ENCODE data around the gene PGAM5.

Gene PGAM5

DNA sequence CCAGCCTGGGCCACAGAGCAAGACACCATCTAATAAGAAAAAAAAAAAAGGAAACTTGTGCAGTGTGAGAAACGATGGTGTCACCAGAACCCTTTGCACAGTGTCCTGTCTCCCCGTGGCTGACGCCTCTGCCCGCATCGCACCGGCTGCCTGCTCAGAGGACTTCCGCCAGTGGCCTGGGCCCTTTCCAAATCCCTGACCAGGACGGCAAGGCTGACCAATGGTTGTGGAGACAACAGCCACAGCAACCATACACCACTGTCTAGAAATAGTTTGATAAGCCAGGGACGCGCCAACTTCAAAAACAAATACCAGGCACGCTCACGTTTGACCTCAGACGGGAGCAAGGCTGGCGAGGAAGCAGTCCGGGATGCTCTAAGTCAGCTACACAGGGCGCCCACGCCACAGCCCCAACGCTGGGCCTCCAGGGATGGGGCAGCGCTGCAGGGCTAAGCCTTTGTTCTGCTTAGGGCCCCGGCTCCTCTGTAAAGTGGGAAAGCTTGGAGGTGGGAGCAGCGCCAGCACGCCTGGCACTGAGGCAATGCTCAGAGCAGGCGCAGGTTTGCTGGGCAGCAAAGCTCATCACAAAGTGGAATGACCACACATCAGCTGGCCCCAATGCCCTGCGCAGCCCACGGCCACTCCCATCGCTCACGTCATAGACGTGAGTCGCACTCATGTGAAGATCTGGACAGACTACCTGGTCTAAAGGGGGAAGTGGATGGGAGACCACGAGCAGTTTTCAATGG lies 12.5 kb downstream of the PGAM5 start:
- no peak for DNase-seq (ENCODE audit: low spot score)

- no peak for DNase-seq (ENCODE audit: low spot score)
Measured at GRCh38 chr12:132723764-132724140, 13.1 kb downstream of the PGAM5 start.

GRCh38 chr12:132724506-132725241 lies 14.0 kb downstream of the PGAM5 start:
- no peak for DNase-seq (ENCODE audit: low spot score)

- no peak for DNase-seq (ENCODE audit: low spot score)
Measured at GRCh38 chr12:132726386-132726785, 15.7 kb downstream of the PGAM5 start.

- DNase-seq (ENCODE audit: low spot score), result no peak
Measured at GRCh38 chr12:132727091-132727794, 16.6 kb downstream of the PGAM5 start.

DNA sequence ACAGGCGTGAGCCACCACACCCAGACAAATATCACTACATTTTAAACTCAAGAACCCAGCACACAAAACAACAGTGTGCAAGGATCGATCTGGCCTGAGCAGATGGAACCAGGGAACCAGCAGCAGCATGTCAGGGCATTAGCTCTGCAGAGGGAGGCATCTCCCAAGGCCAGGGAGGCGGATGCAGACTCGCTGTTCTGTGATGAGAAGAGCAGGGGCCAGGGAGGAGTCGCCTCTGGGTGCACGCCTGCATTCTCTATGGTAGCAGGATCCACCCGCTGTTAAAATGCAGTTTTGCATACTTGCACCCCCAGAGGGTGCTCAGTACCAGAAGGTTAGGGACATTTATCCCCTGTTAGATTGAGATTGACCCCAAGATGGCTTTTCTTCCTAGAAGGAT lies 17.9 kb downstream of the PGAM5 start:
- no peak for DNase-seq (ENCODE audit: low spot score)

DNA sequence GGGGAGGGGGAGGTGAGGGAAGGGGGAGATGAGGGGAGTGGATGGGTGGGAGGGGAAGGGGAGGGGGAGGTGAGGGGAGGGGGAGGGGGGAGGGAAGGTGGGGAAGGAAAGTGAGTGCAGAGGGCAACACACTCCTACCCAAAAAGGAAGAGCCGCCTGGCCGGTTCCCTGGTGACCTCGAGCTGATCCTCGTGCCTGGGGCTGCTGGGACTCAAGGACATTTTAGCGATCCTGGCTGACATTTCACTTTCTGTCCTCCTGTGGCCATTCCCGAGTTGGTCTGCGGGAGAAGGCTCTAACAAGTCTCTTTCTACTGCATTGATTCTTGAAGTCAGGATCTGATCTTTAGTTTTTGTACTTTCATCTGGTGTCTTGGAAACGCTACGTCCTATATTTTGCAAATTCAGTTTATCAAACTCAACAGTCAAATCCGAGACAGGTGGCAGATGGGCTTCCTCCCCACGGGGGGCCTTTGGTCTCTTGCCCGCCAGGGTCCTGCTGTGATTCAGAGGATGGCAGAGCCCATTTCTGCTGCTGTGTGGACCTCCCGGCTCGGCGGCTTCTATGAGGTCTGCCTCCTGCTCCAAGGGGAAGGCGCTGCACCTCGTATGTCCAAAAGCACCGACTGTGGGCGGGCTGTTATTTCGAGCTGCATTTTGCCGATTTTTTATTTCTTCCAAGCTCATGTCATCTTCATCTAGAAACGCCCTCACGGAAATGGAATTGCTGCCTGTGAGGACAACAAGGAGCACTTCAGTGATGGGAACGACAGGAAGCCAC lies 19.1 kb downstream of the PGAM5 start:
- DNase-seq (ENCODE audit: low spot score), result no peak

- no peak for DNase-seq (ENCODE audit: low spot score)
Measured at GRCh38 chr12:132730353-132730752, 19.7 kb downstream of the PGAM5 start.

- no peak for DNase-seq (ENCODE audit: low spot score)
Measured at GRCh38 chr12:132731574-132731973, 20.9 kb downstream of the PGAM5 start.

DNA sequence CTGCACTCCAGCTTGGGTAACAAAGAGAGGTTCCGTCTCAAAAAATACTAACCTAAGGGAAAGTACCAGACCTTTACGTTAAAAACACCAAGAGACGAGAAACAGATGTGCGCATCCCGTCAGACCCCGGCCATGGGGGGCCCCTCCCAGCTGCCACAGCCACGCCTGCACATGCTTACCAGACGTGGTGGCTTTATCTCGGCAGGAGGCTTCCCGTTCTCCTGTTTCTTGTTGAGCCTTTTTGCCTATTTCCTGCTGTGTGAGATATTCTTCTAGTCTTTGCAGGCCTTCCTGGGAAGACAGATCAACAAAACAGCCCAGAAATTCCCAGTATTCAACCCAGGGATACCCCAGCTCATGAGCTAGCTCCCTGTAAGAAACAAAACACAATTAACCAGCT lies 23.6 kb downstream of the PGAM5 start:
- DNase-seq (ENCODE audit: low spot score), result no peak

DNA sequence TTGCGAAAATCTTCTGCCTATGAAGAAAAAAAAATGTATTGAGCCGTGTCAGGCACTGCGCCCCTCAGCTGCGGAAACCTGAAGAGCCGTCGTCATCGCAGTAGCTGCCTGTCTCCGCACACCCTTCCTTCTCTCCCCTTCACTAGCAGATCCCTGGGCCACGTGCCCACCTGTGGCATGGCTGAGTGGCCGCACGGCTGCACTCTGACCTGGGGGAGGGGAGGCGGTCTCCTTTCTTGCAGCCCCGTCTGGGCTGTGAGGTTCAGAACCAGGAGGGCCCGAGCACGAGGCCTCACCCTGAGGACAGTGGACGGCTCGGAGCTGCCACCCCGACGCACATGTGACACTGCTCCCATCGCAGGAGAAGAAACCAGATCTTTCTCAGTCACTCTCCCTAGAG lies 24.9 kb downstream of the PGAM5 start:
- DNase-seq (ENCODE audit: low spot score), result no peak

- DNase-seq (ENCODE audit: low spot score), result no peak
Measured at GRCh38 chr12:132736378-132736777, 25.7 kb downstream of the PGAM5 start.

GRCh38 chr12:132736913-132737312 lies 26.3 kb downstream of the PGAM5 start:
- DNase-seq (ENCODE audit: low spot score), result no peak

DNA sequence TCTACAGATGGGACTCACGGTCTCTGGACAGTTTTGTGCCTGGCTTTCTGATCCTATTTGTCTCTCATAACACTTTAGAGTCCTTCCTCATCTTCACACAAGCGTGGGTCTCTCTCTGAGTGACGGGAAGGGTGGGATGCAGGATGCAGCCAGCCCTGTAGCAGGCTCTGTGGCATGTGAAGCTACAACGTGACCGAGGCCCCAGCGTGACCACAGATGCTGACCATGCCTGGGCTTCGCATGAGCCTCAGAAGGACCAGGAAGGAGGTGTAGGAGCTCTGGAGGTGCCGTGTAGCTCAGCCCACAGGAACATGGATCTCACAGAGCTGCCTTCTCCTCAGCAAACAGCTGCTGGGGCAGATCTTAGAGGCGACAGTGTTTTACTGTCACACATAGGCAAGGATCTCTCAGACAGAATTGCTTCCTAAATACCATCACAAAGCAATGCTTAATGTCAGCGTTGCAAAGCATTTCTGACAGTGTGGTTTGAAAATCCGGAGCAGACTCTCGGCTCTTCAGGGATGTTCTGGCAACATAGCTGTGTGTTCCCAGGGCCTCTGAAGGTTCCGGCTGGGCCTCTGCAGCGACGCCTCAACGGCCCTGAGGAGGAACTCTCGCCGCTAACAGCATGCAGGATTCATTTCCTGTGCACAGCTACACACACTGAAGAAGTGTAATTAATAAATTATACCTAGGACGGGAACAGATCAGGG lies 29.1 kb downstream of the PGAM5 start:
- DNase-seq (ENCODE audit: low spot score), result no peak

DNA sequence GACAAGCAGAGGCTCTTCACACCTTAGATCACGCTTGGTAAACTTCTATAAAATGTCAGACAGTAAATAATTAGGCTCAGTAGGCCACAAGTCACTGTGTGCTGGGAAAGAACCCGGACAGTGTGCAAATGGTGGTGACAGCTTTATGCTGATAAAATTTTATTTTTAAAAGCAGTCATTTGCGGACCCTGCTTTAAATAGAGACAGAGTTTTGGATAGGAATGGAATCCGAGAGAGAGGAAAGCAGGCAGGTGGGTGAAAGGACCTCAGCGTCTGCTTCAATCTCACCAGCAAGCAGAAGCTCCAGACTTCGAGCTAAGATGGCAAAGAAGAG lies 29.6 kb downstream of the PGAM5 start:
- no peak for DNase-seq (ENCODE audit: low spot score)

DNA sequence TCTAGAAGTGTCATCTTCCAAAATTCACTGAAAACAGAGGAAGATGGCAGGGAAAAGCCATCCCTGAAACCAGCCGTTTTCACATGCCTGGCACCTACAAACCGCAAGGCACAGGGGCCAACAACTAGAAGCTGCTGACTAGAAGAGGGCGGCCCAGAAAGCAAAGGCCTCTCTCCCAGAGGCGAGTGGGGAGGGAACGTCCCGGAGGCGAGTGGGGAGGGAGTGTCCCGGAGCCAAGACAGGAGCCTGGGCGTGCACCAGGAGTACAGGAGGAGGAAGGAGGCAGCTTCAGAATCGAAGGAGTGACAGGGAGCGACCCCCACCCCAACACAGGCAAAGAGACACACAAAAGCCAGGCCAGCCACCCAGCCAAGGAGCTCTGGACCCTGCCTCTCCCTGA lies 30.0 kb downstream of the PGAM5 start:
- no peak for DNase-seq (ENCODE audit: low spot score)

GRCh38 chr12:132741620-132742019 lies 31.0 kb downstream of the PGAM5 start:
- DNase-seq (ENCODE audit: low spot score), result no peak

- DNase-seq (ENCODE audit: low spot score), result no peak
Measured at GRCh38 chr12:132743831-132744230, 33.2 kb downstream of the PGAM5 start.

DNA sequence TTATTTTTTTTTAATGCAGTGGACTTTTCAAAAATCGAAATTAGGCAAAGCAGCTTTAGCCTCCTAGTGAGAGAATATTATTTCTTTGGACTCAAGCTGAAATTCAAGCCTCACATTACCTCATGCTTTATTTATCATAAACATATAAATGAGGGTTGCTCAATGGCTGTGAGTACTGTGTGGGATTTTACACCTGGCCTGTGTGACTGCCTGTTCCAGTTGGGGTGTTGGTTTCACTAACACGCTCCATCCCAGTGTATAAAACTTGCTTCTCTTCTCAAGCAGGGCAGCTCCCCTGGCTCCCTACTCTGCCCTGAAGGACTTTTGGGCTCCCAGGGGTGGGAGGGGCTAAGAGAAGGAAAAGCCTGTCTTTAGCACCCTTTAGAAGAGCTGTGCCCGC lies 36.0 kb downstream of the PGAM5 start:
- no peak for DNase-seq (ENCODE audit: low spot score)

- no peak for DNase-seq (ENCODE audit: low spot score)
Measured at GRCh38 chr12:132747395-132747794, 36.8 kb downstream of the PGAM5 start.

DNA sequence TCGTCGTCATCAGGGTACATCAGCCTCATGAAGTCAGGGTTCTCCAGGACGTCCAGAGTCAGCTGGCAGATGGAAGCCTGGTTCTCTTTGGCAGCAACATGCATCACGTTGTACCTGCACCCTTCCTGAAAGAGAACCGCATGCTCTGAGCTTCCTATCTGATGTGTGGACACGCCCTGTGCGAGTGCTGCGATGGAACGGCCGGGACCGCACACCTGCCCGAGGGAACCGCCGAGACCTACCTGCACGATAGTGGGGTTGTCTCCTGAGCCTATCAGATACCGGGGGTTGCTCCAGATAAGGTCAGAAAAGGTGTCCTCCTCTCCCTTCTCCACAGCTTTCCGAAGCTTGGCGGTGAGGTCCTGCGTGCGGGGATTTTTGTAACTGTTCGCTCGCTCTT lies 37.3 kb downstream of the PGAM5 start:
- no peak for DNase-seq (ENCODE audit: low spot score)

- DNase-seq (ENCODE audit: low spot score), result no peak
Measured at GRCh38 chr12:132748319-132748718, 37.7 kb downstream of the PGAM5 start.

Data from RKO (cell line).